ENCODE measurements around the gene NSG2. TPM values are rescaled to one million over a fixed set of nuclear protein-coding genes. Genes with fewer than 3 reads are reported as not detected.

The NSG2 gene
- total RNA-seq, 1 donor from 2014 or later = not detected

DNA sequence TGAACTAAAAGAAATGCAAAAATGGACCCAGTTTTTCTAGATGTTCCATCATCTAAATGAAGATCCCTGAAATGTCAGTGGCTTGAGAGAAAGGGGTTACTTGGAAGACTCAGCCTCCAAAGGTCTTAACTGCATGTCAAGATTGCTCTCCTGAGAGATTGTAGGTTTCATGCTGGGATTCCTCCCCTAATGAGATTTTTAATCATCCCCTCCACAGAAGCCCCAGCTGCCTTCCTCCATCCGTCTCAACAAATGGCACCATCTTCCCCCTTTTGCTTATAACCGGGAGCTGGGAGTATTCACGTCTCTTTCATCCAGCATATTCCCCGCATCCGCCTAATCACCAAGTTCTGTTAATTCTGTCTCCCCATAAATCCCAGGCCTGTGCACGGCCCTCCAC is 104.5 kb downstream of the NSG2 start:
- Mint-ChIP-seq H3K27ac (no peak overlapping the region), H3K9me3 (peaks cover 6% of the 10 kb centered on the region), H3K4me3 (no peak overlapping the region), H3K36me3 (ENCODE audit: low read depth) (no peaks in the 10 kb centered on the region), H3K27me3 (ENCODE audit: insufficient read depth) (no peaks in the 10 kb centered on the region), H3K4me1 (ENCODE audit: low read depth) (no peaks in the 10 kb centered on the region)
- intact Hi-C loops (cut with micrococcal nuclease) = no loop called here
- DNase-seq (ENCODE audit: low spot score) = no peak

DNA sequence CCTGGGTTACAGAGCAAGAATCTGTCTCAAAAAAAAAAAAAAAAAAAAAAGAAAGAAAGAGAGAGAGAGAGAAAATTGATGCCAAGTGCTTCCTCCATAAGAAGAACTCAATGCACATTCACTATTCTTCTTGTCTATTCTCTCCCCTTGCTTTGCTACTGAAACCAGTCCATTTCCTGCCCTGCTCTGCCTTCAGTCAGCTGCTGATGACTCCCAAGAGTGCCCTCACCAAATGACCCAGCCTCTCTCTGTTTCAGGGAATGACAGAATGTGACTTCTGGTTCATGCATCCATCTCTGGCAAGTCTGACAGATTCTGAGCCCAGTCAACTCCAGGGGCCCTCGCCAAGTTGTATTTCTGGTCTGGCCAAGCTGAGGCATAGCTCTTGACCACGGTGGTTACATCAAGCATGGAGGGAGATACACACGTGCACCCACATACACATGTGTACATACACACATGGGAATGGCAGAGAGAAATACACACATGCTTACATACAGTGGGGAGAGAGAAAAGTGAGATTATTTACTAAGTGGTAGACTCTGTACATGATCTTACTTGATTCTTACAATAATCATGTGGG is 106.2 kb downstream of the NSG2 start:
- no peaks in the 10 kb centered on the region for H3K36me3 Mint-ChIP-seq (ENCODE audit: low read depth)
- intact Hi-C loops (cut with micrococcal nuclease) = no loop called here
- H3K27me3 Mint-ChIP-seq (ENCODE audit: insufficient read depth) = no peaks in the 10 kb centered on the region
- H3K4me1 Mint-ChIP-seq (ENCODE audit: low read depth) = no peaks in the 10 kb centered on the region
- H3K9me3 Mint-ChIP-seq = peaks cover 14% of the 10 kb centered on the region
- H3K4me3 Mint-ChIP-seq = no peak overlapping the region
- no peak overlapping the region for H3K27ac Mint-ChIP-seq
- DNase-seq (ENCODE audit: low spot score) = no peak

DNA sequence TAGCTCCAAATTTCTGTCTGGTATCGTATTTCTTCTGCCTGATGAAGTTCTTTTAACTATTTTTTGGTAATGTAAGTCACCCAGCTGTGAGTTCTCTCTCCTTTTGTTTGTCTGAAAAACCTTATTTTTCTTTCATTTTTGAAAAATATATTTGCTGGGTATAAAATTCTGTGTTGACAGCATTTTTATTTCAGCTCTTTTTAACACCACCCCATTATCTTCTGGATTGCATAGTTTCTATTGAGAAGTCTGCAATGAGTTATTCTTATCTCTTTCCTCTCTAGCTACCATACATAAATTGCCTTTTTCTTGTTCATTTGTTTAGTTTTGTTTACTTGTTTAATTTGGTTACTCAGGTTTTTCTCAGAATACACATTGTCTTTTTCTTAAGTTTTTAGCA is 109.1 kb downstream of the NSG2 start:
- H3K27ac Mint-ChIP-seq = no peak overlapping the region
- no peak for DNase-seq (ENCODE audit: low spot score)
- no peaks in the 10 kb centered on the region for H3K27me3 Mint-ChIP-seq (ENCODE audit: insufficient read depth)
- H3K4me3 Mint-ChIP-seq = no peak overlapping the region
- H3K9me3 Mint-ChIP-seq = peaks cover 14% of the 10 kb centered on the region
- no peaks in the 10 kb centered on the region for H3K4me1 Mint-ChIP-seq (ENCODE audit: low read depth)
- intact Hi-C loops (cut with micrococcal nuclease) = no loop called here
- no peaks in the 10 kb centered on the region for H3K36me3 Mint-ChIP-seq (ENCODE audit: low read depth)

DNA sequence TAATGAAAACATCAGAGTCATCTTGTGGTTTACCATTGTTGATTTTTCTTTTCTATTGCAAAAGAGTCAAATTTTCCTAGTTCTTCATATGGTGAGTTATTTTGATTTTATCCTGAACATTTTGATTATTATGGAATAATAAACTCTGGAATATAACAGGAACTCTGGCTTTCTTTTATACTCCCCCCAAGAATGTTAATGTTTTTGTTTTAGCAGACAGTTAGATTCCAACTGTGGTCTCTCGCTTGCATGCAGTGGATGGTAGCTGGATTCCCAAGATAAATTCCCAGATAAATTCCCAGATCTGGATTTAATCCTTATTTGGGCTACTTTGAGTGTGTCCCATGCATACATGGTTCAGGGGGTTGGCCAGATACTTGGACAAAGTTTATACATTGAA is 109.8 kb downstream of the NSG2 start:
- DNase-seq (ENCODE audit: low spot score) = no peak
- H3K27ac Mint-ChIP-seq = no peak overlapping the region
- H3K4me3 Mint-ChIP-seq = no peak overlapping the region
- intact Hi-C loops (cut with micrococcal nuclease) = no loop called here
- H3K4me1 Mint-ChIP-seq (ENCODE audit: low read depth) = no peaks in the 10 kb centered on the region
- no peaks in the 10 kb centered on the region for H3K27me3 Mint-ChIP-seq (ENCODE audit: insufficient read depth)
- peaks cover 14% of the 10 kb centered on the region for H3K9me3 Mint-ChIP-seq
- no peaks in the 10 kb centered on the region for H3K36me3 Mint-ChIP-seq (ENCODE audit: low read depth)

DNA sequence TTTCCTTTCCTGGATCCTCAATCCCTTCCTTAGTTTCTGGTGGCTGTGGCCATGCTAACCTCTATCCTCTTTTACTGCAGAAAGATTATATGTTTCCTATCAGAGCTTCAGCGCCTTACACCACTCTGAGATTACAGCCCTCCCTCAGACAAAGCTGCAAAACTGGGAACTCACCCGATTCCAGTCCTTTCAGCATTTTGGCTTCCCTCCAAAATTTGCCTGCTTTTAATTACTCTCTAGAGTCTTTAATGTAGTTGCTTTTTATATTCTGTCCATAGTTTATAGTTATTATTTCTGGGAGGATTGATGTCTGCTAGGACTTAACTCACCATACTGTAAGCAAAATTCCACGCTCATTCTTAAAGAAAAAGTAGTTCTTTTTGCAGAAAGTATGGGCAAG is 110.2 kb downstream of the NSG2 start:
- Mint-ChIP-seq H3K9me3 (peaks cover 14% of the 10 kb centered on the region), H3K4me1 (ENCODE audit: low read depth) (no peaks in the 10 kb centered on the region), H3K27ac (no peak overlapping the region), H3K36me3 (ENCODE audit: low read depth) (no peaks in the 10 kb centered on the region), H3K4me3 (no peak overlapping the region), H3K27me3 (ENCODE audit: insufficient read depth) (no peaks in the 10 kb centered on the region)
- no peak for DNase-seq (ENCODE audit: low spot score)
- intact Hi-C loops (cut with micrococcal nuclease) = no loop called here

DNA sequence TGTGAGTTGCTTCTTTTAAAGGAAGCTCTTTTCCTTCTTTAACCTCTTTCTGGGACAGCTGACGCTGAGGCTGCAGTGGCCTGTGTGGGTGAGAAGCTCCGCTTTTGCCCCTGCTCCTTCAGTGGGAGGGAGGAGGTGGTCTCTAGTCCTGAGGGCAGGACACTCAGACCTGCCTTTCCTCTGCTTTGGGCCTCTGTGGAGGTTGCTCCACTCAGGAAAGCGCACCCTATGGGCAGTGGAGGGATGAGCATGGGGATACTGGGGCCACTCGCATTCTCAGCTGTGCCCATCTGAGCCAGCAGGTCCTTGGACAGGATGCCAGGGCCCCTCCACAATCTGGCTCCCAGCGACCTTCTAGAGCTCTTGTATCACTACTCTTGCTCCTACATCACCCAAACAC is 111.5 kb downstream of the NSG2 start:
- intact Hi-C loops (cut with micrococcal nuclease) = no loop called here
- H3K36me3 Mint-ChIP-seq (ENCODE audit: low read depth) = no peaks in the 10 kb centered on the region
- no peak for DNase-seq (ENCODE audit: low spot score)
- no peaks in the 10 kb centered on the region for H3K4me1 Mint-ChIP-seq (ENCODE audit: low read depth)
- no peak overlapping the region for H3K27ac Mint-ChIP-seq
- H3K9me3 Mint-ChIP-seq = peaks cover 14% of the 10 kb centered on the region
- no peaks in the 10 kb centered on the region for H3K27me3 Mint-ChIP-seq (ENCODE audit: insufficient read depth)
- no peak overlapping the region for H3K4me3 Mint-ChIP-seq

Other genes with a start within 250 kb of the NSG2 start
- gene CPEB4, start 157.4 kb upstream of the NSG2 start, total RNA-seq = 9.1 and 14.1 TPM in 2 replicates
- not detected in 2 replicates for gene C5orf47, start 56.5 kb upstream of the NSG2 start, total RNA-seq

Measured in activated T-helper 1 cell treated with anti-CD3 and anti-CD28 coated beads, Interleukin-12 subunit alpha, Interleukin-12 subunit beta, Interleukin-2, Interleukin-4 antibody, amounts not matched to agents 30 ng/mL and 10 ng/mL and 1 ng/mL, durations not matched to agents 14 hours and 24 hours and 36 hours (primary cell).